Measurements from ENCODE around the gene TPO.
"Not testable (repeated sequence)": the region's sequence is repeated elsewhere in the genome, so short reads cannot be mapped to it uniquely, and the experiment has no call there.

The TPO gene

DNA sequence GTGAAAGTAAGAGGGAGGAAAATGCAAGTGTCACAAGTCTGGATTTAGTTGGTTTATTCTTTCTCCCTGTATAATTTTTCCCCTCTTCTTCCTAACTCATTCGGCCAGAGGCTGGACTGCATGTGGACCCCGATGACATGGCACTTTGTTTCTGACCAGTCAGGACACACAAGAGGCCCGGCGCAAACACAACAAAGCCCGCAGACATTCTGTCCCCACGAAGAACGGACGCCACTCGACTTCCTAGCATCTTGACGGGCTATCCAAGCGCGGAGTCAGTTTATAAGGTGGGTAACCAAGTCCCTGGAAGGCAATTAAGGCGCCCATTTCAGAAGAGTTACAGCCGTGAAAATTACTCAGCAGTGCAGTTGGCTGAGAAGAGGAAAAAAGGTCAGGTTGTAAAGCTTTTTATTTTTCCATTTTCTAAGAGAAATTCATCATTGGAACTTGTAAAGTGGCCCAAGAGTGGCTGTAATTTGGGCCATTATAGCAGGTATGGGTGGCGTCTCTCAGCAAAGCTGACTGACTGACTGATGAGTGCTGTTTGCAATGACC is at the start of gene TPO:
TSS of gene TPO (plus strand) at position 308 of the 555 bp plus-strand sequence. CDS start 946 bp downstream, outside the sequence.
- no peak for DNase-seq

DNA sequence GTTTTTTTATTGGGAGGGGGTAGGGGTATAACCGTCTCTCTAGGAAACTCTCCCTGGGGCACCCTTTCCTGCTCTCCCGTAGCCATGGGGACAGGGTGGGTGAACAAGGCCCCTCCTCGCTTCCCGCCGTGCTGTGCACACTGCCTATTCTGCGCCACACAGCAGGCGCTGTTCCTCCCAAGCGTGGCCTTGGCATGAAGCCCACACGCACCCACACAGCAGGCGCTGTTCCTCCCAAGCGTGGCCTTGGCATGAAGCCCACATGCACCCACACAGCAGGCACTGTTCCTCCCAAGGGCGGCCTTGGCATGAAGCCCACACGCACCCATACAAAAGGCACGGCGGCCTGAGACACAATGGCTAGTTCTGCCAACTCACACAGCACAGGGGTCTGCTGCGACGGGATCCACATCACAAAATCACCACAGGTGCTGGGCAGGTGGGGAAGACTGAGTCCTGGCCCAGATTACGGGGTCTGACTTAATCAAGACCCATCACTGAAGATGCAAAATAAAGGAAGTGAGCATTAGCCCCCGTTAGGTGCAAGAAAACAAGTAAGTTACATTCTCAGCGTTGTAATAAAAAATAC is 46.6 kb upstream of the TPO start:
- DNase-seq: no peak

DNA sequence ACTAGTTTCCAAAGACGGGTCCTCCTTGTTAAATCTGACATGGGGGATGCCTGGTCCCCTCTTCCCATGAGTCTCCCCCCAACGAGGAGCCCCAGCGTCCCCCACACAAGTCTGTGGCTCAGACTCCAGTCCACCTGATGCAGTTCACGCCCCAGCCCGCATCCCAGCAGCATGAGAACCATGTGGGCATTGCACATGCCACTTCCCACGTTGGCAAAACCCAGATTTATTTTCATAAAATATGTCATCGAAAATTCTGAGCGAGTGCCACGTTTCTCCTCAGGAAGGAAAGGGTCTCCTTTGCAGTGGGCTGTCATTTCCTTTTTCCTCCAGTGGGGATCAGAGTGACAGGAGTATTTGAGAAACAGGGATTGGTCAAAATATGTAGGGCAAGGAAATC is 45.7 kb upstream of the TPO start:
- DNase-seq: no peak

DNA sequence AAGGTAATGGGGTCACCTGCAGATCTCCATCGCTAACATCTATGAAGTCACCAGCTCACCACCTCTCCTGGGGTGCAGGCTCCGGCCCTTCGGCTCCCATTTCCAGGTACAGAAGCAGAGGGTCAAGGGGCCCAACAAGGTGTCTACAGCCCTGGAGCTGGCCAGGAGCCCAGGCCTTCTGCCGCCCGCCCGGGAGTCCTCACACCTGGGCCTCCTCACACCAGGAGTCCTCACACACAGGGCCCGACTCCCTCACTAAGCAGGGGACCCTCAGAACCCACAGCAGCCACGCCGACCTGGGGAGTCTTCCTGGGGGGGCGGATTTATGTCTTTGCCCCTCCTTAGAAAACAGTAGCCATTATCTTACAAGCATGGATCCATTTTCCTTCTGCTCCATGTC is 43.4 kb upstream of the TPO start:
- no peak for DNase-seq

DNA sequence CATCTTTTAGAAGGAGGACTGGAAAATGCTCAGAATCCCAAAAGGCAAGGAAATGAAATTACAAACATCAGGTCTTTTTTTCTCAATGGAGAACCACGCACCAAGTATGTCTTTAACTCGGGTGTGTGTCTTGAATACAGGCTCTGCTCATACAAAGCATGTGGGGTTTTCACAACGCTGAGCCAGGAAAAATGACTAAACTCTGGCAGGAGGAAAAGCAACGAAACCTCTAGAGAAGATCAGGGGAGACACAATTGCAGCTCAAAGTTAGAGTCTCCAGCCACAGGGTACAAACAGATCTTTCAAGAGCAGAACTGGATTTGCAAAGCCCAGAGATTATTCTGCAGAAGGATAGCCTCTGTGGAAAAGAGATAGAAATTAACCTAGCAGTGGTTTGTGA is 42.8 kb upstream of the TPO start:
- no peak for DNase-seq

DNA sequence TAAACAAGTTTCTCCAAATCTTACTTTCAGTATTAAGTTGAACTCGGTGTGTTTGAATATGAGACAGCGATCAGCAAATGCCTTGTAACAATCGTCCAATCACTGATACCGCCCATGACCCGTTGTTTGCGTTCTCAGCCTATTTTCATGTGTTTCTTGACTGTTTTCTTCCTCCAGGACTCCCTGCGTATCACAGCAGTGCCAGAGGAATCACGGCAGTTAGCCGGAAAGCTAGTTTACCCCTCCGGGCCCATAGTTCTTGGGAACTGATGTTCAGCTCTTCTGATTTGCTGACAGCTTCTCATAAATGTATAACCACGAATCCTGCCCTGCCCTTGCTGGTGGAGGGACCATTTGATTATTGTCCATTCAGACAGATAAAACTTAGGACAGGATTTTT is 42.2 kb upstream of the TPO start:
- DNase-seq: no peak

DNA sequence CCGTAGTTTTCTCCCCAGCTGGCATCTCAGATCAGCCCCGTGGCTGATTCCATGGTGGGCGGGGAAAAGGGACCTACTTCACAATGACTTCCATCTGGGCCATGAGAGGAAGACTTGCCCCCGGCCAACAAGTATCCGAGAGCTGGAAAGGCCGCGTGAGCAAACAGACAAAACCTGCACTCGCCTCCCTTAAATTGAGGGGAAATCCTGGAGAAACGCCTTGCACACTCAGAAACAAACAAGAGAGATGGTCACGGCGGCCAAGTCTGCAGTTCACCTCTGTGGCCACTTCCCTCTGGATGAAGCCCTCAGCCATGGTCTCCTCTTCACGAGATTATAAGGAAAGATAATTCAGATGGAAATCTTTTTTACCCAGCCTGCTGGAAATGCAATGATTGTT is 39.4 kb upstream of the TPO start:
- no peak for DNase-seq

DNA sequence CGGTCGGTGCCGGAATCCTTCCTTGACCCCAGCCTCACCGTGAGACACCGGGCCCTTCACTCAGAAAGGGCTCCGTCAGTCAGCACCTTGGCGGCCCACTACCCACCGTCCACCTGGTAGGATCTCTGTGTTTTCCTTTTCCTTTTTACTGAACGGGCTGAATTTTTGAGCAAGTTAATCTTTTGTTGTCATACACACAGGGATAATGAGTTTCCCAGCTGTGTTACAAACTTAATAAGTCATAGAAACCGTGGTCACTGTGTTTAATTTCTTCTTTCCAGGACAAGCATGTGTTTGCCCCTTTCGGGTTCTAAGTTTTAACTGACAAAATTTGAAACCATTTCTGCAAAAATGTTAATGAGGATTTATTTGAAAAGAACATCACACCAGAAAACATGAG is 39.0 kb upstream of the TPO start:
- DNase-seq: no peak

DNA sequence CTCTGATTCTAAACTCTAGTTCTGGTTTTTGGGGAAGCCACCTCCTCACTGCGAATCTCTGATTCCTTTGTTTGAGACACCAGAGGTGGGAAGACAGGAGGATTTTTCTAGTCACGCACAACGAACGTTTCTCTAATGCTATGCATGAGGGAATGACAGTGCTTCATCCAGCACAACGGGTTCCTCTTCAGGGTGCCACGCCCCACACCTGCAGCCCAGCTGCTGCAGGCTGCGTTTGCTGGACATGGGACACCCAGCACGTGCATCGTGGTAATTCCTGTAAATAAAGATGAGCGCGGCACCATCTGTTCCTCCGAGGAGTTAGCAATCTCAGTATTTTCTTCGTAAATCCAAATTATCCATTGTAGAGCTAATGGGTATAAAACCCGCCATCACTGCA is 37.5 kb upstream of the TPO start:
- DNase-seq: no peak

DNA sequence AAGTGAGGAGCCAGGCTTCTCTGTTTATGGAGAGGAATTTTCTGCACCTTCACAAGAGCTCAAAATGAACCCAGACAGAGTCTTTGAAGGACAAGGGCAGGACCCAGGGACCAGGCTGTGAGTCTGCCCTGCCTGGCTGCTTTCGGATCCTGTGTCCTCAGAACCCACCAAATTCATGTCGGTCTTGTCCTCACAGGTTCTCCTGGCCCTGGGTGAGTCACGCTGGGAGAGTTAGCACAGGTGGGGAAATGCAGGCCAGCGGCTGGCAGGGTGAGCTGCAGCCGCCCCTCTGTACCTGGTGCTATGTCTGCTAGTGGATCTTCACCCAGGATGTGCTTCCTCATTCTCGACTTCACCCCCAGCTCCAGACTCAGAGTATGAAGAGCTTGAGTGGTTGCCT is 35.8 kb upstream of the TPO start:
- DNase-seq: no peak

DNA sequence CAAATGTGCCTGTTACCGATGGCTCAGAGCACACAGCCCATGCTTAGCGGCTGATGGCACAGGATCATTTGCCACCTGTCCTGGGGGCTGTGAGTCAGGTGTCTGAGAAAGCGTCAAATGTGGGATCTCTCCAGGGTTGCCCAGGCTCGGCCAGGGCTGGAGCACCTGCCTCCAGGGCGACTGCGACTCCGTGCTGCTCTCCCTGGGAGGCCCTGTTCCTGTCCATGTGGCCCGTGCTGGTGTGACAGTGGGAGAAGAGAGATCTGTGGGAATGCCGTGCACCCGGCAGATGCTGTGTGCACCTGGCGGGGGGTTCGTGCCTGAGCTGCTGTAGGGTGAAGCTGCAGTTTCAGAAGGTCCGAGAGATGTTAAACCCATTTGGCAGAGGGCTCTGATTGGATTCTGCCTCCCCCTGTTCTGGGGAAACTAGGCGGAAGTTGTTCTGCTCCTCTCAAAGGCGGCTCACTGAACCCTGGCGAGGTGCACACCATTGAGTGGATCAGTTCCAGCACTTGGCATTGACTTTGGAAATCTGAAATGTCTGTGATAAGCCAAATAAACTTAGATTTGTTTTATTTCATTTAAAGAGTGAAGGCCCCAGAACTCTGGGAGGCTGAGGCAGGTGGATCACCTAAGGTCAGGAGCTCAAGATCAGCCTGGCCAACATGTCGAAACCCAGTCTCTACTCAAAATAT is 34.7 kb upstream of the TPO start:
- DNase-seq: no peak

DNA sequence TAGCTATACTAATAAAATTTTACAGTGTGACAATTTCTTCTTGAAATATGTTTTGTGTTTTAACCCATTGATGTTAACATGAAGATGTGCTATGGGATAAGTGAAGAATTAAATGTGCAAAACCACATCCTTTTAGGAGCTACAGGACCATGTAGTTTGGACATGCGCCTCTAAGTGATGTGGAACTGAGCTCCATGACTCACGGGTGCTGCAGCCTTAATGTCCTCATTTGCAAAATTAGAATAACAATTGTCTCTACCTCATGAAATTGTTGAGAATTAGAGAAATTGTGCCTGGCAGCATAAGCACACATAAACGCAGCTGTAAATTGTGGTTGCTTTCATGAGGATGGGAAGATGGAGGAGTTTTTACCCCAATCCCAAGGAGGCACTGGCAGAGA is 31.6 kb upstream of the TPO start:
- no peak for DNase-seq

DNA sequence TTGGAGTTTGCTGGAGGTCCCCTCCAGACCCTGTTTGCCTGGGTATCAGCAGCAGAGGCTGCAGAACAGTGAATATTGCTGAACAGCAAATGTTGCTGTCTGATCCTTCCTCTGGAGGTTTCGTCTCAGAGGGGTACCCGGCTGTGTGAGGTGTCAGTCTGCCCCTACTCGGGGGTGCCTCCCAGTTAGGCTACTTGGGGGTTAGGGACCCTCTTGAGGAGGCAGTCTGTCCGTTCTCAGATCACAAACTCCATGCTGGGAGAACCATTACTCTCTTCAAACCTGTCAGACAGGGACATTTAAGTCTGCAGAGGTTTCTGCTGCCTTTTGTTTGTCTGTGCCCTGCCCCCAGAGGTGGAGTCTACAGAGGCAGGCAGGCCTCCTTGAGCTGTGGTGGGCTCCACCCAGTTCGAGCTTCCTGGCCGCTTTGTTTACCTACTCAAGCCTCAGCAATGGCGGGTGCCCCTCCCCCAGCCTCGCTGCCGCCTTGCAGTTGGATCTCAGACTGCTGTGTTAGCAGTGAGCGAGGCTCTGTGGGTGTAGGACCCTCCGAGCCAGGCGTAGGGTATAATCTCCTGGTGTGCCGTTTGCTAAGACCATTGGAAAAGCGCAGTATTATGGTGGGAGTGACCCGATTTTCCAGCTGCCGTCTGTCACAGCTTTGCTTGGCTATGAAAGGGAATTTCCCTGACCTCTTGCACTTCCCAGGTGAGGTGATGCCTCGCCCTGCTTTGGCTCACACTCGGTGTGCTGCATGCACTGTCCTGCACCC is 25.1 kb upstream of the TPO start:
- DNase-seq: not testable (repeated sequence)

DNA sequence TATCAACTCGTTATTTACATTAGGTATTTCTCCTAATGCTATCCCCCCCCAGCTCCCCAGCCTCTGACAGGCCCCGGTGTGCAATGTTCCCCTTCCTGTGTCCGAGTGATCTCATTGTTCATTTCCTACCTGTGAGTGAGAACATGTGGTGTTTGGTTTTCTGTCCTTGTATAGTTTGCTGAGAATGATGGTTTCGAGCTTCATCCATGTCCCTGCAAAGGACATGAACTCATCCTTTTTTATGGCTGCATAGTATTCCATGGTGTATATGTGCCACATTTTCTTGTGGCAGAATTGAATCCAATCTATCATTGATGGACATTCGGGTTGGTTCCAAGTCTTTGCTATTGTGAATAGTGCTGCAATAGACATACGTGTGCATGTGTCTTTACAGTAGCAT is 23.1 kb upstream of the TPO start:
- not testable (repeated sequence) for DNase-seq

DNA sequence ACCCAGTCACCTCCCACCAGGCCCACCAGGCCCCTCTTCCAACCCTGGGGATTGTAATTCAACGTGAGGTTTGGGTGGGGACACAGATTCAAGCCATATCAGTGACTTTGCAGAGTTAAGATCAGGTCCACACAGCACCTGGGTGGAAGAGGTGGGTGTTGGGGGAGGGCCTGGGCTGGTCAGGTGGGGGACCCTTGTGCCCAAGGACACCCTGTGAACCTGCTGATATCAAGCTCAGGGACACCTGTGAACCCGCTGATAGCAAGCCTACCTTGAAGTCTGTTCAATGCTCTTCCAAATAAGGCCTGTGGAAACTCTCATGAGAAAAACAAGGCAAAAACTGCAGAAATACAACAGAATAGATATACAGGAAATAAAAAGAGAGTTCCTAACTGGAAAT is 19.9 kb upstream of the TPO start:
- DNase-seq: no peak

DNA sequence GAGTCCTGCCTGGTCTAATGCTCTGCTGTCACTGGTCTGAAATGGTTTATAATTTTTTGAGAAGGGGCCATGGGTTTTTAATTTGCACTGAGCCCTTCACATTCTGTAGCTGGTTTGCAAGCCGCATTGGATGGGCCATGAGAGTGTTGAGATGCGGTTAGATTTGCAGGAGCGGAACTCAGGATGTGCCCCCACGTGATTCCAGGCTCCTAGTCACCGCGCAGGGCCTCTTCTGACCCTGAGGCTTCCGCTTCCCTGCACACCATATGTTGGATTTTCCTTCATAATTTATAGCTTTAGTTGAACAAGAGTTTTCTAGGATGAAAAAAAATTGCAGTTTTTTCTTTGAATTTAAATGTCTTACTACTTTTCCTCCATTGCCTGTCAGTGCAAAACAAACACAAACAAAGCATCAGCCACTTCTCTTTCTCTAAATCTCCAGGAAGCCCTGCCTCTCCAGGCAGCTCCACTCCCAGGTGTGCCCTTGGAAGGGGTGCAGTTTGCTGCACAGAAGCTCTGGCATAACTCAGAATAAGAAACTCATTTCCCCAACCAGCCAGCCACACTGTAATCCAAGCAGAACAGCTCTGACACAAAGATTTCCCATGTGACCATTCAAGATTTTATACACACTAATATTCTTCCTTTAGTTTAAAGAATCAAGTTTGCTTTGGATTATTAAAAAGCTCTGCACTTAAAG is 18.4 kb upstream of the TPO start:
- DNase-seq: no peak

DNA sequence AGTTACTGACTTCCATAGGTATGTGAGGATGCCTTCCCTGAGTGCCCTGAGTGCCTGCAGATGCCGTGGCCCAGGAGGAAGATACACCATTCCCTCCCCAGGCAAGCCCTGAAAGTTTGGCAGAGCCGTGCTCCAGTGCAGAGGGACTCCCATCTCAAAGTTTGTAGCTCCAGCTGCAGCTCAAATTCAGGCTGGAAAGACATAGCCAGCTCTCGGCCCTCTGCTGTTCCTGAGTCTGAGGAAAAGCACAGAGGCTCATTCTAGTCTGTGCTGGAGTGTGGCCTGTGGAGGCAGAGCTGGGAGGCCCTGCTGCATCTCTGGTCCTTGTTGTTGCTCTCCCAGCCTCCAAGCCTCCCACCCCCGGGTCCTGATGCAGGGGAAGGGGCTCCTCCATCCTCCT is 15.9 kb upstream of the TPO start:
- DNase-seq: no peak

DNA sequence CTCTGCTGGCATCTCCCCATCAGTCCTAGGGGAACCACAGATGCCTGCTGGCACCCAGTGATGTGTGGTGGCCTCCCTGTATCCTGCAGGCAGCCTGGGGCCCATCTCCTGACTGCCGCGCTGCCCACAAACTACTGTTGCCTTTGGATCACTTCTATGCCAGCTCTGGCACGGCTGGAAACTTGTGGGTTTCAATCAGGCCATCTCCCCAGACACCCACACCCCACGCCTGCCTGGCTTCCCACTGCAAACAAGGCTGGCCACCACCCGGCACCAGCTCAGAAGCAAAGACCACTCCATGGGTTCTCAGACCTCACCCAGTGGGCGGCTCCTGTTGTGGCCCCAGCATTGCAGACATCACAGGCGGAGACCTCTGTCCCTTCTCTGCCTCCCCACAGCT is 15.1 kb upstream of the TPO start:
- no peak for DNase-seq

DNA sequence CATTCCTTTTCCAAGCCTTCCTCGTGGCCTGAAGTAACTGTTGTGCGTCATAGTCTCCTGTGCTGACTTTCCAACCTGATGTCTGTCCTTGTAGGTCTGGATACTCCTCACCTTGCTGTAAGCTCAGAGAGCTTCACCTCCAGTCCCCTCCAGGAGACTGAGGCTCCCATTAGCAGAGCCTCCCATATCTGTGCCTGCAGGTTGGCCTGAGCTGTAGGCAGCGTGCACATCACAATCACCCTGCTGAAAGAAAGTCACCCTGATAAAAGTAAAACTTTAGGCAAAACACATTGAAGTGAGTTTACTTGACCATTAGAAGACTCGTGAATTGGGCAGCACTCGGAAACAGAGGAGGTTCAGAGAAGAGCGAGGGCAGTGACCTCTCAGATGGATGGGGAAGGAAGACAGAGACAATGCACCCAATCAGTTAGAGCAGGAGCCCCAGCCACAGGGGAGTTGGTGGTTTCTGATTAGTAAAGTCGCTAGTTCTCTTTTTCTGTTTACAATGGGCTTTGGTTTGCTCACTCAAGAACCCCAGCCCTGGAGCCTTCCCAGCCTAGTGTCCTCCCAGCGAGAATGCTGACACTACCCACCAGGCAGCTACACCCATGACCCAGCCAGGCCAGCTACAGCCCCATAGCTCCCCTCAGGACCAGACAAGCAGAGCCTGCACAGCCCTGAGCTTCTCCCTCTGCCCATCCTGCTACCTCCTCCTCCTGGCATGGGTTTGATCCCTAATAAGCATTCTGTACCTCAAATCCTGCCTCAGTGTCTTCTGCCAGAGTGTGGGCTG is 12.1 kb upstream of the TPO start:
- no peak for DNase-seq

DNA sequence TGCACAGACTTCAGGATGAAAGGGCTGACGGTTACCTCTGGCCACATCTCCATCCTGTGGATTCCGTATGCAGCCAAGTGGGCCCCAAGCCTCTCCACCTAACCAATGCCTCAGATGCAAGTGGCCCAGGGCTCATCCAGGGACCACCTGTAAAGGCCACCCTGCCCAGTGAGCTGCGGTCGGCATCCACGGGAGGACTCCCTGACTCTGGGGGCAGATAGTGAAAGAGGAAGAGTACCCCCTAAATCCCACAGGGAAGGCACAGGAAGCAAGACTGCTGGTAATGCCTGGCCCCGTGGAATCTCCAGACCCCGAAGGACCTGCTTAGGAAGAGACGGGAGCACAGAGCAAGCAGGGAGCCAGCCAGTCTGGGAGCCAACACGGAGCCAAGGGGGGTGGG is 11.2 kb upstream of the TPO start:
- DNase-seq: no peak

DNA sequence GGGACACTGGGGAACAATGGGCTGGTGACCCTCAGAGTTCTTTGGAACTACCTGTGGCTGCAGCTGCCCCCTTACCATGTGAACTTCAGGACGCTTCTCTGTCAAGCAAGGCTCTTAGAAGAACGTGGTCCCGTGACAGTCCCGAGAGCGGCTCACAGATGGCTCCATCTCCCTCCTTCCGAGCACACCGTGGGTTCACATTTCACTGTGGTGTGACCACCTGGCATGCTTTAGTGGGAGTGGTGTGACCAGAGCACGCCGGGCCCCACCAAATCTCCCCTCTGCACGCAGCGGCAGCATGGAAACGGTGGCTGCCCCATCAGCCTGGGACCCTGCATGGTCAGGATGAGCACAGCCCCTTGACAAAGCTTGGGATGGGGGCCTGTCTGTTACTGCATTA is 9.7 kb upstream of the TPO start:
- no peak for DNase-seq

DNA sequence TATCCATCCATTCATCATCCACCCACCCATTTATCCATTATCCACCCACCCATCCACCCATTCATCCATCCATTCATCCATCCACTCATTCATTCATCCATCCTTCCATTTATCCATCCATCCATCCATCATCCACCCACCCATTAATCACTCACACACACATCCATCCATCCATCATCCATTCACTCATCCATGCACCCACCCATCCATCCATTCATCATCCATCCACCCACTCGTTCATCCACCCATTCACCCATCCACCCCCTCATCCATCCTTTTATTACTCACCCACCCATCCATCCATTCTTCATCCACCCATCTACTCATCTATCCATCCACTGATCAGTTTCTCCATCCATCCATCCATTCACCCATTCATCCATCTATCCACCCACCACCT is 8.1 kb upstream of the TPO start:
- DNase-seq: no peak

DNA sequence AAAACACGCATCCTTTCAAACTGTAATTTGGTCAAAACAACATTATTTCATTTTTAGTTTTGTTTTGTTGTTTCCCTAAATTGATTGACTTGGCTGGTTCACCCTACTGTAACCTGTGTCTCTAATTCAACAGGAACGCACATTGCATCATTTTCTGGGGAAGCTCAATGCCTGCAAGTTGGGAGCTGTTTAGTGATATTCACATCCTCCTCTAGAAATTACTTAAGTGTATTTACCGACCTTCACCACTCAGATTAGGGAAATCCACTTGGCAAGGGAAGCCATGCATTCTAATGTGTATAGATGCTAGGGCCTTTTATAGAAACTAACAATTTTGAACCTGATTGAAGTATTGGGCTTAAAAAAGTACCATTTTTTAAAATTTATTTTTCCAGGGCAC is 7.3 kb upstream of the TPO start:
- DNase-seq: no peak

Measured in AML-193 (cell line).